Measurements from ENCODE around the gene ECT2.
A peak's percentile ranks its signal among the peaks of the same experiment; 100 is the strongest.
"Not testable (repeated sequence)": the region's sequence is repeated elsewhere in the genome, so short reads cannot be mapped to it uniquely, and the experiment has no call there.

The ECT2 gene

GRCh38 chr3:172808969-172809546, 58.5 kb downstream of the ECT2 start:
- DNase-seq (ENCODE audit: low spot score) = peak; percentile 34

DNA sequence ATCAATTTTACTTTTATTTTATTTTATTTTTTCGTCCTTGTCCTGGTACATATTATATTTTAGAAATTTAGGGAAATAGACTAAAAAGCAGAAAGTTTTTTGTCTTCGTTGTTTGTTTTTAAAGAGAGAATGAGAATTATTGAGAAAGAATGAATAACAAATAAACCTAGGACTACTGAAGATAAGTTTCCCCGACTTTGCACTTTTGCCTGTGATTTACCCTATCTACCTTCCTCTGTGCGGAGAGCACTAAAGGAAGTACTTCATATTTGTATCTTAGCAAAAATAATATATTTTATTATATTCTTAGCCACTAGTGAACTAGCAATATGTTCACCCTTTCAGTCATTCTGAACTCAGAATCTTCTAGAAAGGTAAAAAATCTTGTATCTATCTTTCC, 60.6 kb downstream of the ECT2 start:
- DNase-seq (ENCODE audit: low spot score) = no peak

- no peak for DNase-seq (ENCODE audit: low spot score)
Measured at GRCh38 chr3:172813462-172813861, 62.9 kb downstream of the ECT2 start.

- no peak for DNase-seq (ENCODE audit: low spot score)
Measured at GRCh38 chr3:172814738-172815137, 64.2 kb downstream of the ECT2 start.

DNA sequence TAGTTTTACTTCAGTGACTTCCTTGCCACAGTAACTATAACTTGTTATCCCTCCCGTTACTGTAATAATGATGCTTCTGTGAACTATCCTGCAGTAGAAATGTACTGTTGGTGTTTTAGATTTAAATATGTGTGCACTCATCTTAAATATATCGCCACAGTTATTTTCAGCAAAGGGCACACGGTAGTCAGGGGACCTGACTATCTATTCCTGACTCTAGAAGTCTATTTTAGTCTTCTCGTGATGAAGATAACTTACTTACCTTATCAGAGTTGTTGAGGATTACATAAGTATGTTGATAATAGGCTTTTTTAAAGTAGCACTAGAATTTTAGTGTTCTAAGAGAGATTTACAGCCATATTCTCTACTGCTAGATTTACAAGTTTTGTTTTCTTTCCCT, 65.3 kb downstream of the ECT2 start:
- DNase-seq (ENCODE audit: low spot score) = no peak

GRCh38 chr3:172816281-172816680, 65.8 kb downstream of the ECT2 start:
- DNase-seq (ENCODE audit: low spot score) = no peak

- no peak for DNase-seq (ENCODE audit: low spot score)
Measured at GRCh38 chr3:172816968-172817367, 66.4 kb downstream of the ECT2 start.

DNA sequence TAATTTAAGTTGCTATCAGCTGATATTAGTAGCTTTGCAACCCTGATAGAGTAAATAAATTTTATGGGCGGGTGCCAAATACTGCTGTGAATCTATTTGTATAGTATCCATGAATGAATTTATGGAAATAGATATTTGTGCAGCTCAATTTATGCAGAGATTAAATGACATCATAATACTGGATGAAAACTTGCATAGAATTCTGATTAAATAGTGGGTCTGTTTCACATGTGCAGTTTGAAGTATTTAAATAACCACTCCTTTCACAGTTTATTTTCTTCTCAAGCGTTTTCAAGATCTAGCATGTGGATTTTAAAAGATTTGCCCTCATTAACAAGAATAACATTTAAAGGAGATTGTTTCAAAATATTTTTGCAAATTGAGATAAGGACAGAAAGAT, 70.0 kb downstream of the ECT2 start:
- DNase-seq (ENCODE audit: low spot score) = no peak

DNA sequence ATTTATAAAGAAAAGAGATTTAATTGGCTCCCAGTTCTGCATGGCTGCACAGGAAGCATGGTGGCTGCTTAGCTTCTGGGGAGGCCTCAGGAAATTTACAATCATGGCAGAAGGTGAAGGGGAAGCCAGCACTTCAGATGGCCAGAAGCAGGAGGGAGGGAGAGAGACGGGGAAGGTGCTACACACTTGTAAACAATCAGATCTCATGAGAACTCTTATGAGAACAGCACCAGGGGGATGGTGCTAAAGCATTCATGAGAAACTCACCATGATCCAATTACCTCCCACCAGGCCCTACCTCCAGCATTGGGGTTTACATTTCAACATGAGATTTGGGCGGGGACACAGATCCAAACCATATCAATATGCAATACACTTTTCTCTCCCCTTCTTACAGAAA, 73.7 kb downstream of the ECT2 start:
- no peak for DNase-seq (ENCODE audit: low spot score)

DNA sequence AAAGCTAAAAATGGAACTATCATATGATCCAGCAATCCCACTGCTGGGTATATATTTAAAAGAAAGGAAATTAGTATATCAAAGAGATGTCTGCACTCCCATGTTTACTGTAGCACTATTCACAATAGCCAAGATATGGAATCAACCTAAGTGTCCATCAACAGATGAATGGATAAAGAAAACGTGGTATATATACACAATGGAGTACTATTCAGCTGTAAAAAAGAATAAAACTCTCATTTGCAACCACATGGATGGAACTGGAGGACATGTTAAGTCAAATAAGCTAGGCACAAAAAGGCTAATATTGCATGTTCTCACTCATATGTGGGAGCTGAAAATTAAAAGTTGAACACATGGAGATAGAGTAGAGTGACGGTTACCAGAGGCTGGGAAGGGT, 76.7 kb downstream of the ECT2 start:
- DNase-seq (ENCODE audit: low spot score) = not testable (repeated sequence)

- no peak for DNase-seq (ENCODE audit: low spot score)
Measured at GRCh38 chr3:172832983-172833382, 82.5 kb downstream of the ECT2 start.

- peak; percentile 65 for DNase-seq (ENCODE audit: low spot score)
Measured at GRCh38 chr3:172836390-172836997, 86.0 kb downstream of the ECT2 start.

DNA sequence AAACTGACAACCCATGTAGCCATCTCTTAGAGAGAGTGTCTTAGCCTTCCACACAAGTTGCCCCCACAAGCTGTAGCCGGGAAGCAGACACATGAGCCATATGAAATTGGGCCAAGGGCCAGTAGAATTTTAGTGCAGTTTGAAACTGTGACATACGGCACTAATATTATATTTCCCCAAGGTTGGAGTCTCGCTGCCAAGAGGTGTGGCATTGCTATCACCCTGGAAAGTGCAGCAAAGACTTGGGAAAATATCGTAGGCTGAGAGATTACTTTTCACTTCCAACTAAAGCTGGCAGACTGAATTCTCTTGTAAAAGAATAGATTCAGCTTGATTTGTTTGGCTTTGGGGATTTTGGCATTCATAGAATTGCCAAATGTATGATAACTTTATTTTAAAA, 89.2 kb downstream of the ECT2 start:
- no peak for DNase-seq (ENCODE audit: low spot score)

DNA sequence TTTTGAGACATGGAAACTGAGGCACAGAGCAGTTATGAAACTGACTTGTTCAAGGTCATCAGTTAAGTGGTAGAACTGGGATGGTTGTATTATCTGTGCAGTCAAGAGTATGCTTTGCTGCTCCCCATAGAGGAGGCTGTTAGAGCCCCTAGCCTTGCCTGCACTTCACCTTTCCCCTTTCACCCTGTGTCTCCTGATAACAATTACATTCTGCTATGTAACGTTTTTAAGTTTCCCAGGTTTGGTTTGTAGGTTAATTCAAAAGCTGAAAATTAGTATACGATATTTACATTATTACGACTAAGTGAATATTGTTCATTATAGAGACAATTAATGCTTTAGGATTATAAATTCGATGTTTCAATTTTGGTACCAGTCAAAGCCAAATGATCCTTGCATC, 89.9 kb downstream of the ECT2 start:
- no peak for DNase-seq (ENCODE audit: low spot score)

- DNase-seq (ENCODE audit: low spot score) = no peak
Measured at GRCh38 chr3:172840913-172841312, 90.4 kb downstream of the ECT2 start.

DNA sequence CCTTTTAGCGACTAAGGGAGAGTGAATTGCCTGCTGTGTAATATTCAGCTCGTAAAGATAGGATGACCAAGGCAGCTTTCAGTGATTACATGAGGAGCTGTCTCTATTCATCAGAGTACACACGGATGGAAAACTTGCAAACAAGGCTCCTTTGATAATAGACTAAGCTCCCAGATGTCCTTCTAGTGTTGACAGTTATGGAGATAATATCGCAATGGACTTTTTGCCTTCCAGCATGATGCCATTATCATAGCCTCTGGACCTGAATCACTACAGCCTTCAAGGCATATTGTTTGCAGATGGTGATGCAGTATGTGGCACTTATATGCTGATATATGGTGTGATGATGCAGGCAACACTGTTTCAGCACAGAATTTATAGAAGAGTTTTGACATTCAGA, 93.9 kb downstream of the ECT2 start:
- no peak for DNase-seq (ENCODE audit: low spot score)

DNA sequence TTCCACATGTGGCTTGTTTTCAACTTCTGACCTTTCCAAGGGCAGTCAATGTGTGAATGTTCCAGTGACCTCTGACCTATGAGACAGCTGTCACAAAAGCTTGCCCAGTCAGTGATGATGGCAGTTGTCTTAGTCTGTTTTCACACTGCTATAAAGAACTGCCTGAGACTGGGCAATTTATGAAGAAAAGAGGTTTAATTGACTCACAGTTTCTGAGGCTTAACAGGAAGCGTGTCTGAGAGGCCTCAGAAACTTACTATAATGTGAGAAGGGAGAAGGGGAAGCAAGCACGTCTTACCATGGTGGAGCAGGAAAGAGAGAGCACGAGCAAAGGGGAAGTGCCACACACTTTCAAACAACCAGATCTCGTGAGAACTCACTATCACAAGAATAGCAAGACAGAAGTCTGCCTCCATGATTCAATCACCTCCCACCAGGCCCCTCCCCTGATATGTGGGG, 95.6 kb downstream of the ECT2 start:
- DNase-seq (ENCODE audit: low spot score) = no peak

DNA sequence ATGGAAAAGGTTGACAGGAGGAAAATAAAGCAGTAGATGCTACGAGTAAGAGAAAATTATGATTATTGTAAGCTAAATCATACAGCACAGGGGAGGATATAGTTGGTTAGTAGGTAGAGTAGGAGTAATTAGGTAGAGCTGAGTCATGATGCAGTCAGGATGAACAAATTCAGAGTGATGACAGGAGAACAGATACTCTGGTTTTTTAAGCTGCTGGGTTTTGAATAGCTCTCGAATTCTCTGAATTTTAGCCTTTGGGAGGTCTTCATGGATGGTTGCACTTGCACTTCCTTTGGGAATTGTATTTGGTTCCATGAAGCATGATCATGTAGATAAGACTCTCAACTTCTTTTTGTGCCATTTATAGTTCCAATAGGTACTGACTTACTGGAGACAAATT, 96.2 kb downstream of the ECT2 start:
- DNase-seq (ENCODE audit: low spot score) = no peak

GRCh38 chr3:172847292-172847691, 96.8 kb downstream of the ECT2 start:
- no peak for DNase-seq (ENCODE audit: low spot score)

DNA sequence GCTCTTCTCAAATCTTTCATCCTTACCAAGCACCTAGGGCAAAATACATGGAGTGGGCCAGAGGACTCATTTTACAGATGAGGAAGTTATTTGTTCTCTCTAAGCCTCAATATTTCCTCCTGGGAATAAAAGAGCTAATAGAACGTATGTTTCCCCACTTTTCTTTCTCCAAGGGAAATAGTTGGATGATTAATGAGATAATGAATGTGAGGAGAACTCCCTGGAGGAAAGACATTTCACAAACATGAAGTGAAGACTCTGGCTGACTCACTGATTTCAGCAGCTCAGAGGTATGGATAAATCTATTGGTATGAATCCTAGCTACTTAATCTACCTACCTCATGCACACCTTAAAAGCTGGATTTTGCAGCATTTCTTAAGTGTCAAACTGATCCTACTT, 98.4 kb downstream of the ECT2 start:
- DNase-seq (ENCODE audit: low spot score) = no peak

DNA sequence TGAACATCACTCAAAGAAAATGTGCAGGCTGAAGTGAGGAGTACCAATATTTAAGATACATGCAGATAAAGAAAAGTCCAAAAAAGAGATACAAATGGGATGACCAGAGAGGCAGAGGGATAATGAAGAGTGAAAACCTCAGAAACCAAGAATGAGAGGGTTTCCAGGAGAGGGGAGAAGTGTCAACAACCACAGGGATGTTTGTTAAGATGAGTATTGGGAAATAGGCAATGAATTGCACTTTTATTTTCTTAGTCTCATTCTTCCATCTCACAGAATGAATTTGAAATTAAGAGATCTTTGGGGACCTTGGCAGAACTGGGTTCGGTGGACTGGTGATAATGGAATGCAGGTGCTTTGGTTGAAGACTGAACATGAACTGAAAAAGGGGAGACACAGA, 102.5 kb downstream of the ECT2 start:
- DNase-seq (ENCODE audit: low spot score) = no peak

GRCh38 chr3:172853921-172854666, 103.6 kb downstream of the ECT2 start:
- DNase-seq (ENCODE audit: low spot score) = no peak

GRCh38 chr3:172855037-172855436, 104.5 kb downstream of the ECT2 start:
- no peak for DNase-seq (ENCODE audit: low spot score)
